Spleen (tissue), 11 donors: ENCODE results near the gene ADAM11. TPM values are rescaled to one million over a fixed set of nuclear protein-coding genes. Genes with fewer than 3 reads are reported as not detected.

Experiments used
- DNase-seq: peaks from one replicate; pipeline ENCODE4 v3.0.0-alpha.2; 2020
- H3K27ac ChIP-seq, 8 donors: fragments of 200-600 bp; sonication (generic) in 7 of 8; 1 replicate in 4 of 8; 2 replicates in 4 of 8; pipeline versions ENCODE4 v1.5.0 to v1.8.0; 2016 to 2021; ENCODE audit warnings: inconsistent platforms in 4 of 8, mild to moderate bottlenecking in 4 of 8, moderate library complexity in 1 of 8
- H3K27me3 ChIP-seq, 7 donors: fragments of 200-600 bp; sonication (generic) in 6 of 7; replicated peaks in 1 of 7; 1 replicate in 4 of 7; 2 replicates in 3 of 7; pipeline versions ENCODE4 v1.5.0 to v1.8.0; 2016 to 2021; ENCODE audit warnings: inconsistent platforms in 3 of 7, mild to moderate bottlenecking in 1 of 7
- H3K36me3 ChIP-seq, 6 donors: fragments of 200-600 bp; sonication (generic) in 5 of 6; 1 replicate in 4 of 6; 2 replicates in 2 of 6; pipeline versions ENCODE4 v1.5.0 to v1.8.0; 2016 to 2021; ENCODE audit warnings: inconsistent platforms in 2 of 6
- H3K4me1 ChIP-seq, 6 donors: fragments of 200-600 bp; sonication (generic) in 5 of 6; 1 replicate in 3 of 6; 2 replicates in 3 of 6; pipeline versions ENCODE4 v1.5.0 to v1.8.0; 2016 to 2021; ENCODE audit warnings: inconsistent platforms in 3 of 6
- H3K4me3 ChIP-seq, 8 donors: fragments of 200-600 bp; sonication (generic) in 7 of 8; 1 replicate in 4 of 8; 2 replicates in 4 of 8; pipeline versions ENCODE4 v1.5.0 to v1.8.0; 2016 to 2021; ENCODE audit warnings: inconsistent platforms in 4 of 8, mild to moderate bottlenecking in 4 of 8, moderate library complexity in 2 of 8
- H3K9me3 ChIP-seq, 8 donors: fragments of 200-600 bp; sonication (generic) in 7 of 8; 1 replicate in 4 of 8; 2 replicates in 4 of 8; pipeline versions ENCODE4 v1.5.0 to v1.8.0; 2016 to 2021; ENCODE audit warnings: inconsistent platforms in 4 of 8
- POLR2A ChIP-seq, 3 donors: fragments of 450-650 bp; IDR thresholded peaks; one replicate each; pipeline ENCODE4 v1.5.1; 2017; ENCODE audit warnings: antibody characterized with exemption in 3 of 3, mild to moderate bottlenecking in 1 of 3
- POLR2AphosphoS5 ChIP-seq, 3 donors: sonication (generic); formaldehyde crosslinking; IDR thresholded peaks; one replicate each; pipeline ENCODE4 v1.5.1; 2017; ENCODE audit warnings: antibody characterized with exemption in 3 of 3
- WGBS, 5 donors: extraction: QIAGEN DNeasy Blood & Tissue Kit in 3 of 5; methylation state at CpG; one replicate each; pipeline versions ENCODE4 v1.1.5 to v1.1.7; 2013 to 2018; 5-methylcytosine and 5-hydroxymethylcytosine counted together
- intact Hi-C: fragments of 100-400 bp; cut with DNase I; formaldehyde crosslinking; loops from one replicate; pipeline ENCODE4 v1.15.0; 2023; ENCODE audit warnings: low total_unique reads
- polyA plus RNA-seq, 3 donors: library from polyadenylated mRNA; stranded (reverse); fragments of 200-250 nt; gene quantifications; one replicate each; pipeline ENCODE4 v1.2.1, GENCODE V29; 2013
- total RNA-seq, 7 donors: library from RNA; depleted of rRNA in 3 of 7; stranded (reverse); fragments of >200 nt in 3 of 7; fragmentation: NEBNext Ultra II Directional in 4 of 7; extraction: Animal tissue kit (Norgen Biotek cat#: 25700) in 4 of 7; gene quantifications; one replicate each; pipeline versions ENCODE4 v1.1.0 to v1.2.1, GENCODE V29; 2016 to 2021
- TF ChIP-seq, protein P1 (sequence below), 11 experiments: fragments of 200-600 bp in 7 of 11; fragments of 450-650 bp in 4 of 11; sonication (generic) in 4 of 11; IDR thresholded peaks in 8 of 11; conservative IDR thresholded peaks in 3 of 11; 1 replicate in 7 of 11; 2 replicates in 4 of 11; pipeline versions ENCODE4 v1.4.0 to v1.8.0; 2016 to 2021; ENCODE audit warnings: antibody characterized with exemption in 11 of 11, inconsistent platforms in 4 of 11, mild to moderate bottlenecking in 1 of 11
- donor health status: healthy with polysubstance abuse.
- donor health status: DM: no; HTN: no; CAD: no; lungs with moderate emphysema.
- donor health status: DM: no; HTN: no; CAD: no.
- donor health status: Bipolar disorder and iron deficiency.
- donor health status: healthy.
- donor health status: DM: no; HTN: no; CAD: no.
- donor health status: DM: yes; HTN: yes; CAD: no.

The ADAM11 gene
- total and polyA plus RNA-seq, 10 donors = 0.10 to 0.79 (median 0.29) TPM; not detected in 1

- Histone ChIP-seq H3K36me3 (no peaks in the 10 kb centered on the region), H3K4me3 (no peak overlapping the region), H3K27ac (no peak overlapping the region), H3K9me3 (no peaks in the 10 kb centered on the region), H3K27me3 (peaks cover 0 to 56% (median 0%) of the 10 kb centered on the region in 7 donors), H3K4me1 (peaks cover 0 to 24% (median 3%) of the 10 kb centered on the region in 6 donors)
- 36 to 54% (median 38%) methylated on average over 3 to 4 of the region's 4 CpGs for WGBS, 5 donors
- intact Hi-C loops = no loop called here
- TF ChIP-seq POLR2A (IDR thresholded peaks at IDR 0.05) (no peak), POLR2AphosphoS5 (IDR thresholded peaks at IDR 0.05) (no peak)
- TF ChIP-seq, protein P1, sequence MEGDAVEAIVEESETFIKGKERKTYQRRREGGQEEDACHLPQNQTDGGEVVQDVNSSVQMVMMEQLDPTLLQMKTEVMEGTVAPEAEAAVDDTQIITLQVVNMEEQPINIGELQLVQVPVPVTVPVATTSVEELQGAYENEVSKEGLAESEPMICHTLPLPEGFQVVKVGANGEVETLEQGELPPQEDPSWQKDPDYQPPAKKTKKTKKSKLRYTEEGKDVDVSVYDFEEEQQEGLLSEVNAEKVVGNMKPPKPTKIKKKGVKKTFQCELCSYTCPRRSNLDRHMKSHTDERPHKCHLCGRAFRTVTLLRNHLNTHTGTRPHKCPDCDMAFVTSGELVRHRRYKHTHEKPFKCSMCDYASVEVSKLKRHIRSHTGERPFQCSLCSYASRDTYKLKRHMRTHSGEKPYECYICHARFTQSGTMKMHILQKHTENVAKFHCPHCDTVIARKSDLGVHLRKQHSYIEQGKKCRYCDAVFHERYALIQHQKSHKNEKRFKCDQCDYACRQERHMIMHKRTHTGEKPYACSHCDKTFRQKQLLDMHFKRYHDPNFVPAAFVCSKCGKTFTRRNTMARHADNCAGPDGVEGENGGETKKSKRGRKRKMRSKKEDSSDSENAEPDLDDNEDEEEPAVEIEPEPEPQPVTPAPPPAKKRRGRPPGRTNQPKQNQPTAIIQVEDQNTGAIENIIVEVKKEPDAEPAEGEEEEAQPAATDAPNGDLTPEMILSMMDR (IDR thresholded peaks at IDR 0.05 in 8 of 11, conservative IDR thresholded peaks at IDR 0.05 in 3 of 11) = no peak
- no peak for DNase-seq
Measured at GRCh38 chr17:44767493-44767892, 8.7 kb downstream of the ADAM11 start.

DNA sequence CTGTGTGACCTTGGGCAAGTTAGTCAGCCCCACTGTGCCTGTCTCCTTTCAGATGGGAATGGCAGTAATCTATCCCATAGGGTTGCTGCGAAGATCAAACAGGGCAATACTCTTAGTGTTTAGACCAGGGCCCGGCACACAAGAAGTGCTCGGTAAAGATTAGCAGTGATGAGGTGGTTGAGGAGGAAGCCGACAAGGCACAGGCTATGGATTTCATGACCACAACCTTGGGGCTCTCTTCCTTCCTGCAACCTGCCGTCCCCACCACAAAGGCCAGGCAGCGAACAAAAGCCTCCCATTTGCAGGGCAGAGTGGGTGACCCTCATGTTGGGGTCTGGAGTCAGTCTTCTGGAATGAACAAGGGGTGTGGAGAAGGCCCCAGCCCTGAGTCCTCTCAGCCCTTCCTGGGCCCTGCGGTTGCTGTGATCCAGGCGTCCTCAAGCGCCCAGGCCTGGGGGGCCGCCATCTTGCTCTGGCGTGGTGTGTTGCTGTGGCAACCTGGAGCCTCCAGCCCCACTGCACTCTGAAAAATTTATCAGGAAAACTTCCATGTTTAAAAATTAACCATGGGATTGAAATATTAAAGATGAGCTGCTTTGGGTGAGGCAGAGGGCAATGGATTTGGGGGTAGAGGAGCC is 9.8 kb downstream of the ADAM11 start:
- no peak for DNase-seq
- Histone ChIP-seq H3K4me1 (peaks cover 0 to 24% (median 3%) of the 10 kb centered on the region in 6 donors), H3K4me3 (no peak overlapping the region), H3K27me3 (peaks cover 0 to 68% (median 7%) of the 10 kb centered on the region in 7 donors), H3K27ac (no peak overlapping the region), H3K36me3 (no peaks in the 10 kb centered on the region), H3K9me3 (no peaks in the 10 kb centered on the region)
- intact Hi-C loops = no loop called here
- WGBS, 5 donors = 30 to 48% (median 38%) methylated on average over 9 to 11 of the region's 11 CpGs
- TF ChIP-seq POLR2A (IDR thresholded peaks at IDR 0.05) (no peak), POLR2AphosphoS5 (IDR thresholded peaks at IDR 0.05) (no peak)
- TF ChIP-seq, protein P1 (IDR thresholded peaks at IDR 0.05 in 8 of 11, conservative IDR thresholded peaks at IDR 0.05 in 3 of 11) = no peak

DNA sequence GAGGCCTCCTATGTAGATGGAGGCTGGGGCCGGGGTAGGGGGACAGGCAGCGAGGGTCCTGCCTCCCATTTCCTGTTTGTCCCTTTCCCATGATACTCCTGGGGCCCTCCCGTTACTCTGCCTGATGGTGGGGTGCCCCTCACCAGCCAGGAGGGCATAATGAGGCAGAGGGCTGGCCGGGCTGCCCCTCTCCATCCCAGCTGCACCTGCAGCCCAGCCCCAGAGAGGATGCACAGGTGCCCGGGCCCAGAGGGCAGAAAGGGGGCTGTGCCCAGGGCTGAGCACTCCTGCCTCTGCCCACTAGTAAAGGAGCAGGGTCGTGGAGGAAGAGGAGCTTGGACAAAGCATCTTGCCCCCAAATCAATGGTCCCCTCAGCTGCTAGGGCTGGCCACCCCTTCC is 10.4 kb downstream of the ADAM11 start:
- Histone ChIP-seq H3K27ac (no peak overlapping the region), H3K27me3 (peaks cover 0 to 70% (median 7%) of the 10 kb centered on the region in 7 donors), H3K9me3 (no peaks in the 10 kb centered on the region), H3K4me3 (no peak overlapping the region), H3K36me3 (no peaks in the 10 kb centered on the region), H3K4me1 (peaks cover 0 to 24% (median 3%) of the 10 kb centered on the region in 6 donors)
- intact Hi-C loops = no loop called here
- TF ChIP-seq, protein P1 (IDR thresholded peaks at IDR 0.05 in 8 of 11, conservative IDR thresholded peaks at IDR 0.05 in 3 of 11) = no peak
- TF ChIP-seq POLR2A (IDR thresholded peaks at IDR 0.05) = no peak
- no peak for TF ChIP-seq POLR2AphosphoS5 (IDR thresholded peaks at IDR 0.05)
- WGBS, 5 donors = 43 to 72% (median 66%) methylated on average over 2 to 6 of the region's 6 CpGs
- no peak for DNase-seq

- Histone ChIP-seq H3K27ac (no peak overlapping the region), H3K36me3 (no peaks in the 10 kb centered on the region), H3K4me3 (no peak overlapping the region), H3K4me1 (peaks cover 0 to 27% (median 5%) of the 10 kb centered on the region in 6 donors), H3K9me3 (no peaks in the 10 kb centered on the region), H3K27me3 (peaks cover 0 to 70% (median 7%) of the 10 kb centered on the region in 7 donors)
- 60 to 83% (median 72%) methylated on average over 2 to 15 of the region's 15 CpGs for WGBS, 5 donors
- TF ChIP-seq, protein P1 (IDR thresholded peaks at IDR 0.05 in 8 of 11, conservative IDR thresholded peaks at IDR 0.05 in 3 of 11) = no peak
- TF ChIP-seq POLR2A (IDR thresholded peaks at IDR 0.05) (no peak), POLR2AphosphoS5 (IDR thresholded peaks at IDR 0.05) (no peak)
- DNase-seq = no peak
- intact Hi-C loops = no loop called here
Measured at GRCh38 chr17:44769647-44770084, 10.9 kb downstream of the ADAM11 start.
